ENCODE data around the gene NHLRC4. TPM values are rescaled to one million over a fixed set of nuclear protein-coding genes. Genes with fewer than 3 reads are reported as not detected.

The NHLRC4 gene
- total RNA-seq, 1 donor from 2014 or later: 1.0 TPM

DNA sequence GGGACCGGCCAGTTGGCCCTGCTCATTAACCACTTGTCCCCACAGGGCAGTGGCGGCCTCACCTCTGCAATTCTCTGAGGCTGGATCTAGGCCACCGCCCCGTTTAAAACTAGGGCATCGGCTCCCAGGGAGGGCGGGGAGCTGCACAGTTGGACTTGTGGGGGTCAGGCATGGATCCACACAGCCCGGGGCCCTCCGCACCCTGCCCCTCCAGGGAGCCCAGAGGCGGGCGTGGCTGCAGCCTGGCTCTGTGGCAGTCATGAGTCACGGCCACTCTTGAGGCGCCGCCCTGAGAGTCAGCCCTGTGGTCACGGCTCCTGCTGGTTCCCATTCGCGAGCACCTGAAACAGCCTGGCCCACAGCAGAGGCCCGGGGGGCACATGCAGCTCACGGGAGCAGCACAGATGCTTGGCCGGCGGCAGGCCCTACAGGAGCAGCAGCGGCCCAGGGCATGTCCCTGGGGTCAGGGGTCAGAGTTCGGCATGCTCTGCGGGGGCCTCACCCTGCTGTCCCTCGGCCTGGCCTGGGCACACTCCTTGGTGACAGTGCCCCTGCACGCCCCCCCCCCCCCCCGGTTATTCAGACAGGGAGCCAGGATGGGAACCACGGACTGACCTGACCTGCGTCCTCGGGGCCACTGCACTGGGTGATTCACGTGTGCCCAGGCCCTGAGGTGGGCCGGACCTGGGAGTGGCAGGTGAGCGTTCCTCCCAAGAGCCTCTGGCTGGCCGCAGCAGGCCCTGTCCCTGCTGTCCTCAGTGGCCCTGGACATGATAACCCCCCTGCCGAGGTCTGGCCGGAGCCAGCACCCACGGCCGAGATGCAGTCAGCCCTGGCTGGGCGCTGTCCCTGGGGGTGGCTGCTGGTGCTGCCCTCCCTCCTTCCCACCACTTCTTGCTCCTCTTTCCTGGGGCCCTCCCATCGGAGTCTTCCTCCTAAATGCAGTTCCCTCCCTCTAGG is 31.1 kb upstream of the NHLRC4 start:
- Mint-ChIP-seq H3K4me1 (no peaks in the 10 kb centered on the region), H3K27ac (no peak overlapping the region)
- ATAC-seq (ENCODE audit: low read depth): no peak

DNA sequence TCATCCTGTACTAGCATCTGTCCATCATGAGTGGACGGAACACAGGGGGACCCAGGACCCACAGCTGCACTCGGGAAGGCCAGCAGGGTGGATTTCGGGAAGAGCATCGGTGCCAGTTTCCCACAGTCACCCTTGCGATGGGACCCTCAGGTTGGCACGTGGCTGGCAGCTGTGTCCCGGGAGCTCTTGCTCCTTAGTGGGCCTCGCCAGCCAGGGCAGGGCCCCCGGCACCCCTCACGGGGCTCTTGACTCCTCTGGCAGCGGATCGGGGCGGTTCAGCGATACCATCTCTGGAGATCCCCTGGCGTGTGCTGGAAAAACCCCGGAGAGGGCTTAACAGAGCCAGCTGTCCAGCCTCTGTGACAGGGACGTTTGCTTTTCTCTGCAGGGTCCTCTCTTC is 30.1 kb upstream of the NHLRC4 start:
- no peak for DNase-seq
- TF ChIP-seq, protein P1, sequence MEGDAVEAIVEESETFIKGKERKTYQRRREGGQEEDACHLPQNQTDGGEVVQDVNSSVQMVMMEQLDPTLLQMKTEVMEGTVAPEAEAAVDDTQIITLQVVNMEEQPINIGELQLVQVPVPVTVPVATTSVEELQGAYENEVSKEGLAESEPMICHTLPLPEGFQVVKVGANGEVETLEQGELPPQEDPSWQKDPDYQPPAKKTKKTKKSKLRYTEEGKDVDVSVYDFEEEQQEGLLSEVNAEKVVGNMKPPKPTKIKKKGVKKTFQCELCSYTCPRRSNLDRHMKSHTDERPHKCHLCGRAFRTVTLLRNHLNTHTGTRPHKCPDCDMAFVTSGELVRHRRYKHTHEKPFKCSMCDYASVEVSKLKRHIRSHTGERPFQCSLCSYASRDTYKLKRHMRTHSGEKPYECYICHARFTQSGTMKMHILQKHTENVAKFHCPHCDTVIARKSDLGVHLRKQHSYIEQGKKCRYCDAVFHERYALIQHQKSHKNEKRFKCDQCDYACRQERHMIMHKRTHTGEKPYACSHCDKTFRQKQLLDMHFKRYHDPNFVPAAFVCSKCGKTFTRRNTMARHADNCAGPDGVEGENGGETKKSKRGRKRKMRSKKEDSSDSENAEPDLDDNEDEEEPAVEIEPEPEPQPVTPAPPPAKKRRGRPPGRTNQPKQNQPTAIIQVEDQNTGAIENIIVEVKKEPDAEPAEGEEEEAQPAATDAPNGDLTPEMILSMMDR (IDR thresholded peaks at IDR 0.05): no peak
- ATAC-seq (ENCODE audit: low read depth): no peak
- H3K9me3 Mint-ChIP-seq: no peaks in the 10 kb centered on the region
- intact Hi-C loops (cut with micrococcal nuclease): no loop called here
- ChIA-PET CTCF (no interaction called here), POLR2A (interaction anchor here (0.9 kb wide), 2 partner anchors 8 to 42 kb away, joined by 3 read pairs; no protein-coding TSS in a partner anchor)
- no peaks in the 10 kb centered on the region for H3K27me3 Mint-ChIP-seq
- H3K27ac Mint-ChIP-seq: no peak overlapping the region
- H3K4me3 Mint-ChIP-seq: no peak overlapping the region
- H3K36me3 Mint-ChIP-seq (ENCODE audit: low read depth): peaks cover 12% of the 10 kb centered on the region
- no peaks in the 10 kb centered on the region for H3K4me1 Mint-ChIP-seq

More for the DNA sequence above, 31.1 kb upstream of the NHLRC4 start:
- Mint-ChIP-seq H3K27me3 (no peaks in the 10 kb centered on the region), H3K9me3 (no peaks in the 10 kb centered on the region), H3K36me3 (ENCODE audit: low read depth) (peaks cover 12% of the 10 kb centered on the region), H3K4me3 (no peak overlapping the region)
- intact Hi-C loops (cut with micrococcal nuclease): no loop called here
- POLR2A ChIA-PET: no interaction called here
- TF ChIP-seq, protein P1 (IDR thresholded peaks at IDR 0.05): no peak
- no peak for DNase-seq
- CTCF ChIA-PET: no interaction called here

DNA sequence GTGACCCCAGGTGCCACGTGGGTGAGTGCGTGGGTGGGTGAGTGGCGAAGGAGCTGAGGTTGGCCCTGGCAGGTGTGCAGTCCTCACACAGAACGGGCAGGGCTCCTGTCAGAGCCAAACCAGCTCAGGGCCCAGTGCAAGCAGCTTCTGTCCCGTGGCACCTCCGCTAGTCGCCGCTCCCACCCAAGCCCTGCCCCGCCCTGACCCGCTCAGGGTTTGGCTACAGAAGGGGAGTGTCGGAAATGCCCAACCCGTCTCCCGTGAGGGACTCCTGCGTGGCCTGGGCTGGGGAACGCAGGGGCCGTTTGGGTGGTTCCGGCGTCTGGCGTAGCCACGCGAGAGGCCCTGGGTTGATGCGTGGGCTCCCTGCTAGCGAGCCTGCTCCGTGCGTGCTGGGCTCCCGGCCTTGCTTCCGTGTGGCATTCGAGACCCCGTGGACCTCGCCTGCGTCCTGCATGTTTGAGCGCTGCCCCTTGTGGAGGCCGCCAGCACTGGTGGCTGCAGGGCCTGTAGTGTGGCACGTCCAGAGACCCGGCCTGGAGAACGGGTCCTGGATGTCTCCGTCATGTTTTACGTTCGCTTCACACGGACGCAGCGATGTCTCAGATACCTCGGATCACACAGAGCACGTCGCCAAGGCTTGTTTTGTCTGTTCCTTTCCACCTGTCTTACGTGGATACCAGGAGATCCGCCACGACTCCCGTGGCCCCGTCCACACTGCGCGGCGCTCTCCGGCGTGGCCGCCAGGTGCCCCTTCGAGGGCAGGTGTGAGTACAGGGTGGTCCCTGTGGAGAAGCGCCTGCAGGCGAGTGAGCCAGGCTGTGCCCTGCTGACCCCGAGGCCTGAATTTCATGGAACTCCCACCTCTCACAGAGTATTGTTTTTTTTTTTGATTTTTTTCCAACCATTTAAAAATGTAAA is 29.1 kb upstream of the NHLRC4 start:
- ATAC-seq (ENCODE audit: low read depth): no peak
- no peak overlapping the region for H3K4me3 Mint-ChIP-seq
- POLR2A ChIA-PET: interaction anchor here (0.9 kb wide), 2 partner anchors 9 to 41 kb away, joined by 3 read pairs; no protein-coding TSS in a partner anchor
- H3K4me1 Mint-ChIP-seq: no peaks in the 10 kb centered on the region
- no peaks in the 10 kb centered on the region for H3K27me3 Mint-ChIP-seq
- no peak overlapping the region for H3K27ac Mint-ChIP-seq
- TF ChIP-seq, protein P1 (IDR thresholded peaks at IDR 0.05): no peak
- peaks cover 17% of the 10 kb centered on the region for H3K36me3 Mint-ChIP-seq (ENCODE audit: low read depth)
- CTCF ChIA-PET: no interaction called here
- no peaks in the 10 kb centered on the region for H3K9me3 Mint-ChIP-seq
- DNase-seq: no peak
- intact Hi-C loops (cut with micrococcal nuclease): no loop called here

DNA sequence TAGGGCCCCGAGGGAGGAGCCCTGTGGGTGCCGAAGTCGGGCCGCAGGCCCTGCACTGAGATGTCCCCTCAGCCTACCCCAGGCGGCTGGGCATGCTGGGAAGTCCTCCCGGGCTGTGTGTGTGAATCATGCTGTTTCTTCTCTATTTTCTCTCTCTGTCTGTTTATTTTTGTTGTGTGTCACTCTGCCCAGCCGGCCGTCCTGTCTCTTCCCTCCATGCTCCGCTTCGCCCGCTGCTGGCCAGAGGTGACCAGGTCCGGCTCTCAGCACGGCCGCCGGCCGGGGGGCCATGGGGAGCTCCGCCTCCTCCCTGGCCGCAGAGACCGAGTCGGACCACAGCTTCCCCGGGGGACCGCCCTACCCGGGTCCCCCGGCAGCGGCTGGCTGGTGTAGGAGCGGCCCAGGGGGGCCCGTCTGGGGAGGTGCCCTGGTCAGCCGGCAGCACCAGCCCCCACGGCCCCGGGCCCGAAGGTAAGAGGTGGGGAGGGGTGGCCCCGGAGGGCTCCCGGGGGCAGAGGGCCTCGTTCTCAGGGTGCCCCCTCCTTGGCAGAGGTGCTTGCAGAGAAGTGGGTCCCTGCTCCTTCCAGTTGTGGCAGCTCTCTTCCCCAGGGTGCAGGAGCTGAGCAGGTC is 26.8 kb upstream of the NHLRC4 start:
- H3K4me1 Mint-ChIP-seq: no peaks in the 10 kb centered on the region
- ATAC-seq (ENCODE audit: low read depth) (no peak), DNase-seq (no peak)
- H3K36me3 Mint-ChIP-seq (ENCODE audit: low read depth): peaks cover 17% of the 10 kb centered on the region
- H3K9me3 Mint-ChIP-seq: no peaks in the 10 kb centered on the region
- intact Hi-C loops (cut with micrococcal nuclease): no loop called here
- no peak overlapping the region for H3K4me3 Mint-ChIP-seq
- H3K27me3 Mint-ChIP-seq: no peaks in the 10 kb centered on the region
- TF ChIP-seq, protein P1 (IDR thresholded peaks at IDR 0.05): no peak
- ChIA-PET CTCF (no interaction called here), POLR2A (no interaction called here)
- H3K27ac Mint-ChIP-seq: no peak overlapping the region

Measured in activated B cell treated with CpG ODN at 0.5 μM for 24 hours (primary cell).